ENCODE data around the gene NRDE2. TPM values are rescaled to one million over a fixed set of nuclear protein-coding genes. Genes with fewer than 3 reads are reported as not detected.

The NRDE2 gene
- total RNA-seq, 1 donor, result 12.1 TPM

DNA sequence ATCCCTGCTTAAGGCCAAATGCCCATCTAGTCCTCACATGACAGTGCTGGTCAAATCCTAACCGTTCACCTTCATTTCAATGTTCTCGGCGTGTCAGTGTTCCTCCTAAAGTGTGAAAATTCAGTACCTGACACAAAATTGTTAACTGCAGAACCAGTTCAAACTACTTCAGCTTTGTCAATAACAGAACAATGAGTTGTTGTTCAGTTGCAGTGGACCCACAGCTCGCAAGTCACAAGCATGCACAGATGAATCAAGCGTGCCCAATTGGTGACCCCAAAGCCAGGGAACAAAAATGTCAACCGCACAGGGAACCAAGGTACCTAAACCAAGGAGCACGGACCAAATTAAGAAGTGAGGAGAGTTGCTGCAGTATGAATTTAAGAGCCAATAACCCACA lies 23.2 kb downstream of the NRDE2 start:
- H3K4me3 ChIP-seq (ENCODE audit: low read depth, low read length), result no peak overlapping the region
- TF ChIP-seq, protein P1, sequence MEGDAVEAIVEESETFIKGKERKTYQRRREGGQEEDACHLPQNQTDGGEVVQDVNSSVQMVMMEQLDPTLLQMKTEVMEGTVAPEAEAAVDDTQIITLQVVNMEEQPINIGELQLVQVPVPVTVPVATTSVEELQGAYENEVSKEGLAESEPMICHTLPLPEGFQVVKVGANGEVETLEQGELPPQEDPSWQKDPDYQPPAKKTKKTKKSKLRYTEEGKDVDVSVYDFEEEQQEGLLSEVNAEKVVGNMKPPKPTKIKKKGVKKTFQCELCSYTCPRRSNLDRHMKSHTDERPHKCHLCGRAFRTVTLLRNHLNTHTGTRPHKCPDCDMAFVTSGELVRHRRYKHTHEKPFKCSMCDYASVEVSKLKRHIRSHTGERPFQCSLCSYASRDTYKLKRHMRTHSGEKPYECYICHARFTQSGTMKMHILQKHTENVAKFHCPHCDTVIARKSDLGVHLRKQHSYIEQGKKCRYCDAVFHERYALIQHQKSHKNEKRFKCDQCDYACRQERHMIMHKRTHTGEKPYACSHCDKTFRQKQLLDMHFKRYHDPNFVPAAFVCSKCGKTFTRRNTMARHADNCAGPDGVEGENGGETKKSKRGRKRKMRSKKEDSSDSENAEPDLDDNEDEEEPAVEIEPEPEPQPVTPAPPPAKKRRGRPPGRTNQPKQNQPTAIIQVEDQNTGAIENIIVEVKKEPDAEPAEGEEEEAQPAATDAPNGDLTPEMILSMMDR (IDR thresholded peaks at IDR 0.05; ENCODE audit: insufficient read depth, low read depth, low read length), result no peak
- no peak for DNase-seq (ENCODE audit: low read depth)

GRCh38 chr14:90305176-90305601 lies 26.6 kb downstream of the NRDE2 start:
- H3K4me3 ChIP-seq (ENCODE audit: low read depth, low read length), result no peak overlapping the region
- TF ChIP-seq, protein P1 (IDR thresholded peaks at IDR 0.05; ENCODE audit: insufficient read depth, low read depth, low read length), result no peak

GRCh38 chr14:90304502-90304901 lies 27.2 kb downstream of the NRDE2 start:
- H3K4me3 ChIP-seq (ENCODE audit: low read depth, low read length), result no peak overlapping the region
- DNase-seq (ENCODE audit: low read depth), result no peak
- TF ChIP-seq, protein P1 (IDR thresholded peaks at IDR 0.05; ENCODE audit: insufficient read depth, low read depth, low read length), result no peak

More at GRCh38 chr14:90305176-90305601, 26.6 kb downstream of the NRDE2 start:
- DNase-seq (ENCODE audit: low read depth), result no peak

- no peak for DNase-seq (ENCODE audit: low read depth)
- TF ChIP-seq, protein P1 (IDR thresholded peaks at IDR 0.05; ENCODE audit: insufficient read depth, low read depth, low read length), result no peak
- no peak overlapping the region for H3K4me3 ChIP-seq (ENCODE audit: low read depth, low read length)
Observed at GRCh38 chr14:90303473-90303872, 28.3 kb downstream of the NRDE2 start.

DNA sequence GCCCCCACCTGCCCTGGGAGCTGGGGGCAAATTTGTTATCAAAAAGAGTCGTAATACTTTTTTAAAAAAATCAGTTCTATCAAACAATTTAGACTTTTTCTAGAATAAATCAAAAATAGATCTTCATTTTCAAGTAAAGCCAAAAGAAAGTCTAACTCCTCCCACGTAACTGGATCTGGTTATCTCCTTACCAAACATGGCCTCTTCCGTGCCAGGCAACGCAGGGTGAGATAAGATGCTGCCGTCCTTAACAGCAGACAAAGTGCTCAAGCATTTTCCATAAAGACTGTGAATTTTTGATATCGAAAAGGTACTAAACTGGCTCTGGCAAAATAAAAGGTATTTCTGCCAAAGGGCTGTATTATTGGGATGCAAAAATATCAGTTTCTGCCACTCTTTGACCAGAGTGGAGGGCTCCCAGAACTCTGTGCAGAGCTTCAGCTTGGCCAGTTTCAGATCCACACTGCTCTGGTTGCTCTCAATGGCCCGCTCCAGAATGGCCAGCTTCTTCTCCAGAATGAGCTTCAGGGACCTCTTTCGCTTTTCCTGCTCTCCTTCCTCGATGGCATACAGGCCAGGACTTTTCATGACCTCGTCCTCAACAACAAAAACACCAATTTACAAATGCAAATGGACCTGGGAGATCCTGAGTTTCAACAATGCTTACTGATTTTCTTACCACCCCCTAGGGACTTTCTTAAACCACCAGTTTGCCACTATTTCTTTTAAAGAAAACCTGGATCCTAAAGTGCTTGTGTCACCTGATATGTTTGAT lies 29.0 kb downstream of the NRDE2 start:
- no peak overlapping the region for H3K4me3 ChIP-seq (ENCODE audit: low read depth, low read length)
- TF ChIP-seq, protein P1 (IDR thresholded peaks at IDR 0.05; ENCODE audit: insufficient read depth, low read depth, low read length), result no peak
- DNase-seq (ENCODE audit: low read depth), result no peak

DNA sequence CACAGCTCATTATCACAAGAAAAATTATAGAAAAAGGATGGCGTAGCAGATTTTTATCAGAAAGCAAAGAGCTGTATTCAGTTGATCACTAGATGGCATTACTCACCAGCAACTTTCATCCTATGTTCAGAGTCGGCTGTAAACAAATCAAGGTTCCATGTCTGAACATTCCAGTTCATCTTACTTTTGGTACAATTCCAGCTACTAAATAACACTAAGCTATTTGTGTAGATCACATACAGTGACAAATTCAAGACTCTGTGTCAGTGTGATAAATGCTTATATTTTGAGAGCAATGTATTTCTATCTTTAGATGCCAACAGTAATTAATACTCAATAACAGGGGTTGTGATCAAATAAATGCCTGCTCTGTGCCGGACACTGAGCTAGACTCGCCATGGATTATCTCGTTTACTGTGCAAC lies 30.1 kb downstream of the NRDE2 start:
- peak; percentile 66 for DNase-seq (ENCODE audit: low read depth)
- H3K4me3 ChIP-seq (ENCODE audit: low read depth, low read length), result no peak overlapping the region
- TF ChIP-seq, protein P1 (IDR thresholded peaks at IDR 0.05; ENCODE audit: insufficient read depth, low read depth, low read length), result peak; percentile 57

Data from fibroblast of villous mesenchyme (primary cell).